Measurements from ENCODE around the gene TAF6.
"Not testable (repeated sequence)": the region's sequence is repeated elsewhere in the genome, so short reads cannot be mapped to it uniquely, and the experiment has no call there.

TAF6 gene

GRCh38 chr7:100152404-100152803, 33.2 kb upstream of the TAF6 start:
- DNase-seq, result no peak

- peak; percentile 100 for DNase-seq
These were observed 29.6 kb upstream of the TAF6 start, which contains the start of gene LAMTOR4 for GRCh38 chr7:100148559-100149328. Gene LAMTOR4, plus strand, starts transcription at chr7:100148918. Its CDS starts 55 bp downstream, at chr7:100148973.

GRCh38 chr7:100148225-100148558, 29.0 kb upstream of the TAF6 start:
- DNase-seq, result no peak

GRCh38 chr7:100147278-100147677, 28.1 kb upstream of the TAF6 start:
- DNase-seq, result no peak

GRCh38 chr7:100146350-100146749, 27.2 kb upstream of the TAF6 start:
- not testable (repeated sequence) for DNase-seq

GRCh38 chr7:100142461-100142860, 23.3 kb upstream of the TAF6 start:
- no peak for DNase-seq

GRCh38 chr7:100141555-100141949, 22.4 kb upstream of the TAF6 start:
- no peak for DNase-seq

- no peak for DNase-seq
These were observed 18.9 kb upstream of the TAF6 start for GRCh38 chr7:100137851-100138760.

GRCh38 chr7:100132697-100133151, 13.6 kb upstream of the TAF6 start:
- DNase-seq, result peak; percentile 67

GRCh38 chr7:100132126-100132525, 13.0 kb upstream of the TAF6 start:
- no peak for DNase-seq

GRCh38 chr7:100130608-100131453, 11.7 kb upstream of the TAF6 start:
- DNase-seq, result peak; percentile 79

GRCh38 chr7:100130220-100130607, 11.1 kb upstream of the TAF6 start:
- DNase-seq, result not testable (repeated sequence)

- DNase-seq, result no peak
These were observed 9.4 kb upstream of the TAF6 start for GRCh38 chr7:100128637-100128963.

GRCh38 chr7:100127866-100128636, 8.9 kb upstream of the TAF6 start:
- no peak for DNase-seq

GRCh38 chr7:100126931-100127865, 8.0 kb upstream of the TAF6 start, which contains the start of gene MBLAC1:
Gene MBLAC1, plus strand, starts transcription at chr7:100126967. Its CDS starts 429 bp downstream, at chr7:100127396.
- peak; percentile 85 for DNase-seq

GRCh38 chr7:100126239-100126930, 7.2 kb upstream of the TAF6 start:
- DNase-seq, result no peak

GRCh38 chr7:100124301-100125230, 5.4 kb upstream of the TAF6 start:
- DNase-seq, result no peak

- no peak for DNase-seq
These were observed 3.4 kb upstream of the TAF6 start for GRCh38 chr7:100122568-100122967.

- DNase-seq, result no peak
These were observed 2.9 kb upstream of the TAF6 start for GRCh38 chr7:100122067-100122466.
